GM19438 (cell line): ENCODE results near the gene ADSL.
A peak's percentile ranks its signal among the peaks of the same experiment; 100 is the strongest.

Experiments
- ATAC-seq: cut with Tn5 transposase; IDR thresholded peaks from one replicate; pipeline ENCODE4 v1.9.1; 2021; ENCODE audit warnings: low read depth; ENCODE audit not compliant: unreplicated experiment

ADSL gene

GRCh38 chr22:40326905-40327735 lies 19.2 kb upstream of the ADSL start:
- no peak for ATAC-seq

DNA sequence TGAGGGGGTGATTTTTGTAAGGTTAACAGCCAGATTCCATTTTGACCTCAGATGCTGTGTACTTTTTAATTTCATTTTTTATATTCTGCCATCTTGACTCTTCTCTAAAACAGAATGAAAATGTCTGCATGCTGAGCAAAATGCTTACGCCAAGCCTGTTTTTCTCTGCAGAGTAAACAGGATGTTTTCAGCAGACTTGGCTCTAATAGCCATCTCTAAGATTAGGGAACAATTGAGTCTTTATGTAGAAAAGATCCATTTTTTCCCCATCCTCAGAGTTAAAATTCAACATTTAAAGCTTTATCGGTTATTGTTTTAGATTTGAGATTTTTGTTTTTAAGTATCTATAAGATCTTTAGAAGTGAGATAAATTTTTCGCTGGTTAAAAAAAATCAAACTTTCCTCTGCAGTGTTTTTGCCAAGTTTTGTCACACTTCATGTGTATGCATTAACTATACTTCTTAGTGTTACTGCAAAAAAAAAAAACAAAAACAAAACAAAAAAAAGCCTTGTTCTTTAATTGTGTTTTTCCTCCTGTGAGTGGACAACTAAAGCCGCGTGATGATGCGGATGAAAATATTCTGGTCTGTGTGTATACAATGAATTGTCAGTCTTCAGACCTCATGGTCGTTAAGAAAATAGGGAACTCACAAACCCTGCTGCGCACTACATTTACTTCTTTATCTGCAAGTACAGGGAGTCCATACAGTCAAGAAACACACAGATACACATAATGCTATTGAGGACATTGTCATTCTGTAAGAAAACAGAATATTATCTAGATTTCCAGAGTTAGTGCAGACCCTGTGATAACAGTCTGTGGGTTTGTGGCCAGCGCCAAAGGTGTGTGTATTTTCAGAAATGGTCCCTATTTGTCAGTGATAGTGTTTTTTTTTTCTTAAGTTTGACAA lies 17.5 kb upstream of the ADSL start:
- ATAC-seq: no peak

GRCh38 chr22:40329466-40329865 lies 16.8 kb upstream of the ADSL start:
- ATAC-seq: no peak

- ATAC-seq: no peak
These were observed 16.2 kb upstream of the ADSL start for GRCh38 chr22:40330086-40330485.

- no peak for ATAC-seq
These were observed 15.7 kb upstream of the ADSL start for GRCh38 chr22:40330615-40331014.

DNA sequence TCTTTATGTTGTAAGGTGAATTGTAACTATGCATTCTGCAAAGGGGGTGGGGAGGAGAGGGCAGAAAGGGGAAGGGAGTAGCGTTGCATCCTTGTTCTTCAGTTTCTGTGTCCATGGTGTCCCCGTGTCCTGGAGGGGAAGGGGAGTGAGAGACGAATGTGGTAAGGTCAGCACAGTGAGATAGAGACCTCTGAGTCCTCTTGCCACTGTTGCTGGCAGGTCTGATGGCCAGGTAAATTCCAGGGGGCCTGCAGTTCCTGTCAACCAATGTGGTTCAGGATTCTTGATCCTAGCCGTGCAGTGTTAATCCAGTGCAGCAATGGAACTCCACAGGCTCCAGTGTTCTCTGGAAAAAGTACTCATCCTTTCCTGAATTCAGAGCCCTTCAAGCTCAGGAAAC lies 14.6 kb upstream of the ADSL start:
- ATAC-seq: no peak

GRCh38 chr22:40332319-40332781 lies 13.9 kb upstream of the ADSL start:
- ATAC-seq: no peak

GRCh38 chr22:40334060-40334459 lies 12.2 kb upstream of the ADSL start:
- ATAC-seq: no peak

- ATAC-seq: no peak
These were observed 11.4 kb upstream of the ADSL start for GRCh38 chr22:40334899-40335298.

DNA sequence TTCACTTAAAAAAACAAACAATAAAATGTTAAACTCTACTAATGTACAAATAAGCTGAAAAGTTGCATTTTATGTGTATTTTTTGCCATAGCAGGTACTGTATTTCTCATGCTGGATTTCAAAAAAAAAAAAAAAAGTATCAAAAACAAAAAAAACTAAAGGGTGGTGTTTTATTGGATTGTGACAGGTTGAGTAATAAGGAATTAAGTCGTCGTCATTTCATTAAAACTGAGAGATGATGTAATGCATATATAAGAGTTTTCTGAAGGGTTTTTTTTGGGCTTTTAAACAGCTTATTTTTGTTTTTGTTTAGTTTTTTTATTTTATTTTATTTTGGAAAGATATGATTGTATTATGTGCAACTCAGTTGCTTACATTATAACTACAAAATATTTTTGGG lies 10.9 kb upstream of the ADSL start:
- no peak for ATAC-seq

- no peak for ATAC-seq
These were observed 6.3 kb upstream of the ADSL start for GRCh38 chr22:40340044-40340443.

DNA sequence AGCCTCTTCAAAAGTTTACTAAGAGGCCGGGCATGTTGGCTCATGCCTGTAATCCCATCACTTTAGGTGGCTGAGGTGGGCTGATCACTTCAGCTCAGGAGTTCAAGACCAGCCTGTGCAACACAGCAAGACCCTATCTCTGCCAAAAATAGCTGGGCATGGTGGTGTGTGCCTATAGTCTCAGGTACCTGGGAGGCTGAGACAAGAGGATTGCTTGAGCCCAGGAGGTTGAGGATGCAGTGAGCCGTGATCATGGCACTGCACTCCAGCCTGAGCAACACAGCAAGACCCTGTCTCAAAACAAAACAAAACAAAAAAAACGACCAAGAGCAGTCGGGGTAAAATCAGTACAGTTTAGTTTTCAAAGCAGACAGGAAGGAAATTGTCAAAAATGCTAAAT lies 4.7 kb upstream of the ADSL start:
- no peak for ATAC-seq

GRCh38 chr22:40342521-40342920 lies 3.8 kb upstream of the ADSL start:
- ATAC-seq: no peak

- no peak for ATAC-seq
These were observed 1.0 kb upstream of the ADSL start for GRCh38 chr22:40345271-40345670.

DNA sequence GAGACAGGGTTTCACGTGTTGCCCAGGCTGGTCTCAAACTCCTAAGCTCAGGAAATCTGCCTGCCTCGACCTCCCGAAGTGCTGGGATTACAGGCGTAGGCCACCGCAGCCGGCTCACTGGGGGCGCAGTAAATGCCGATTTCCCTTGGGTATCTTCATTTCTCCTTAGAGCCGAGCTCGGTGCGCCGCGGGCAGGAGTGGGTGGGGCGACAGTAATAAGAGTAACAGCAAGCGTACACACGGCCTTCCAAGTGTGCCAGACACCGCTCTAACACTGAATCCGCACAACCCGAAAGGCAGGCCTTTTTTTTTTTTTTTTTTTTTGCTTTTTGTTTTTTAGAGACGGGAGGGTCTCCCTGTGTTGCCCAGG lies 500 bp upstream of the ADSL start:
- peak; percentile 21 for ATAC-seq

DNA sequence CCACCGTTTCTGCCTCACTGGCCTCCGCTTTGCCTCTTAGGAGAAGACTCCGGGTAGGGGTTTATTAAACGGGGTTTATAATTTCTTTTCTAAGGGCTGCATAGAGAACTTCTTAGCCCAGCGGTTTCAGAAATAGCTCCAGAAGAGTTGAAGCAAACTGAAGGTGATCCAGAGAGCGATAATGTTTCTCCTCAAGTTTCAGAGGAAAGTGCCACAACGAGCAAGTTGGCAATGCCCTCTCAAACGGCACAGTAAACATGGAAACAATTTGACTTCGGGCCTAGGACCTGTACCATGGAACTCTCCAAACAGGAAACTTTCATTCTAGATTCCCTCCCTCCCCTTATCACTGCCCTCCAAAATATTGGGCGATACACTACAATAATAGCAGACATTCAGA lies 1.0 kb downstream of the ADSL start:
- no peak for ATAC-seq

DNA sequence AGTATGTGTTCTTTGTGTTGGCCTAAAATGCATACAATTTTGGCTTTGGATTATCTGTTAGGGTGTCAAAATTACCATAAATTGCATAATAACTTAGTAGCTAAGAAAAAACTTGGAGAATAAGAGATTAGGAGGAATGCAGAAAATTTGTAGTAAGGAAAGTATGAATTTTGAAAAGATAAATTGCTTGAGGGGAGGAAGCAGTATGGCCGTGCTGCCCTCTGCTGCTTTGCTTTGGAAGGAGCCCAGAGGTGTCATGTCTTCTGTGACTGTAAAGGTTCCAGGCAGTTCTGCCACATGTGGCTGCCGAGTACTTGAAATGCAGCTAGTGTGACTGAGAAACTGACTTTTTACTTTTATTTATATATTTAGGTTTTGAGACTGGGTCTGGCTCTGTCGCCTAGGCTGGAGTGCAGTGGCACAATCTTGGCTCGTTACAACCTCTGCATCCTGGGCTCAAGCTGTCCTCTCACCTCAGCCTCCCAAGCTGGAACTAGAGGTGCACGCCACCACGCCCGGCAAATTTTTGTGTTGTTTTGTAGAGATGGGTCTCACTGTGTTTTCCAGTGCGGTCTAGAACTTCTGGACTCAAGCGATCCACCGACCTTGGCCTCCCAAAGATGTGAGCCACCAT lies 1.8 kb downstream of the ADSL start:
- no peak for ATAC-seq

- ATAC-seq: no peak
These were observed 6.5 kb downstream of the ADSL start for GRCh38 chr22:40352763-40353162.

- ATAC-seq: no peak
These were observed 14.8 kb downstream of the ADSL start for GRCh38 chr22:40361100-40361499.

GRCh38 chr22:40363059-40363458 lies 16.8 kb downstream of the ADSL start:
- no peak for ATAC-seq

- ATAC-seq: no peak
These were observed 18.1 kb downstream of the ADSL start for GRCh38 chr22:40364431-40364830.
